A549 (cell line): Measurements from ENCODE around the gene MMP15.

Source experiments
- EP300 ChIP-seq, 2 experiments: fragments of >200 bp; sonication (Bioruptor Twin); formaldehyde crosslinking; IDR thresholded peaks; 2 replicates in 1 of 2; 3 replicates in 1 of 2; pipeline ENCODE4 v1.6.1; 2016 to 2017
- ESRRA ChIP-seq: fragments of 150-350 bp; IDR thresholded peaks from 2 replicates; pipeline ENCODE4 v1.6.1; 2014; ENCODE audit warnings: mild to moderate bottlenecking, low read length, borderline replicate concordance
- JUN ChIP-seq, 2 experiments: fragments of >200 bp; sonication (Bioruptor Twin); formaldehyde crosslinking; IDR thresholded peaks; 2 replicates in 1 of 2; 3 replicates in 1 of 2; pipeline ENCODE4 v1.6.1; 2016 to 2017
- KDM5A ChIP-seq: fragments of 200-600 bp; sonication (generic); IDR thresholded peaks from 2 replicates; pipeline ENCODE4 v1.6.1; 2016; ENCODE audit warnings: antibody characterized with exemption, mild to moderate bottlenecking
- MAFK ChIP-seq: fragments of 450-650 bp; IDR thresholded peaks from 2 replicates; pipeline ENCODE4 v1.6.1; 2014; ENCODE audit not compliant: partially characterized antibody
- PHF8 ChIP-seq: fragments of 200-600 bp; sonication (generic); IDR thresholded peaks from 2 replicates; pipeline ENCODE4 v1.6.1; 2016; ENCODE audit warnings: low read depth, mild to moderate bottlenecking, antibody characterized with exemption, moderate library complexity, borderline replicate concordance
- POLR2A ChIP-seq: IDR thresholded peaks from 2 replicates; pipeline ENCODE4 v1.6.1; 2012; ENCODE audit warnings: mild to moderate bottlenecking, low read length
- RFX5 ChIP-seq: fragments of 450-650 bp; IDR thresholded peaks from 2 replicates; pipeline ENCODE4 v1.7.1; 2014; ENCODE audit warnings: antibody characterized with exemption, mild to moderate bottlenecking, moderate library complexity
- ZNF302 ChIP-seq: fragments of 250-450 bp; sonication (Bioruptor Pico); IDR thresholded peaks from 2 replicates; pipeline ENCODE4 v1.9.0; 2021; ENCODE audit warnings: inconsistent platforms, mild to moderate bottlenecking, moderate library complexity
- TF ChIP-seq, protein P1 (sequence below): IDR thresholded peaks from 2 replicates; pipeline ENCODE4 v1.6.1; 2012
- TF ChIP-seq, protein P2 (sequence below): fragments of >200 bp; sonication (Bioruptor Twin); formaldehyde crosslinking; IDR thresholded peaks from 3 replicates; pipeline ENCODE4 v1.5.1; 2016
- TF ChIP-seq, protein P3 (sequence below): IDR thresholded peaks from 2 replicates; pipeline ENCODE4 v1.6.1; 2012
- TF ChIP-seq, protein P4 (sequence below): fragments of 150-350 bp; IDR thresholded peaks from 2 replicates; pipeline ENCODE4 v1.6.1; 2014; ENCODE audit warnings: low read depth, mild to moderate bottlenecking, low read length
- TF ChIP-seq, protein P5 (sequence below): fragments of 200-600 bp; sonication (generic); IDR thresholded peaks from 2 replicates; pipeline ENCODE4 v1.6.1; 2016; ENCODE audit warnings: antibody characterized with exemption, mild to moderate bottlenecking, moderate library complexity

DNA sequence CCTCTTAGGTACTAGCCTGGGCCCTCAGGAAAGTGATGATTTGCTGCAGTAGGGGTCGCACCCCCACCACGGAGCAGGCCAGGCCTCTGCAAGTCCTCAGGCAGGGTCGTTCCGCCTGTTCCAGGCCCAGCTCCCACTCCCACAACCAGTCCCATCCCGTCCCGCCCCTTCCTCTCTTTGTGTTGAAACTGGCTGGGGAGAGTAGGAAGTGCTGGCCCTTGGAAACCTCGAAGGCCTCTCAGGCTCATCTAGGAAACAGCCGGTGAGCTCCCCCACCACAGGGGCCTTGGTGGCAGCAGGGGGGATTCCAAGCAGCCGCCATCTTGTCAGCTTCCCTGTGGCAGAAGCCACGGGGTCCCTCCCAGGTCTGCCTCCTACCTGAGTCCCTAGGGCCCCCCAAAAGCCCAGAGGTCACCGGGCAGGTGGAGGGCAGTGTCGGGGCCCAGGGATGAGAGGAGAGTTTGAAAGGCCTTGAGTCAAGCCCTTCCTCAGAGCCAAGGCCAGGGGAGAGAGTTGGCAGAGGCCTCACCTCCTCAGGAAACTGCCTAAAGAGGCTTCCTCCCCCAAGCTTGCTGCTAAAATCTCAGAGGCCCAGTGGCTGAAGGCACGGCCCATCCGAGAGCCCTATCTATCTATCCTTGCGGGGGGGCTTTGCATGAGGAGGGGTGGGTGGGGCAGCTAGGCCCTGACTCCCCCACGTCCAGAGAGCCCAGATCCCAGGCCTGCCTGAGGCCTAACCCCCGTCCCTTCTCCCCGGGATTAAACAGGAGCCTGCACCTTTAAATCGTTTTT lies 22.2 kb downstream of the MMP15 start:
- TF ChIP-seq EP300 (IDR thresholded peaks at IDR 0.05), result no peak
- TF ChIP-seq ESRRA, result no peak
- TF ChIP-seq ZNF302, result no peak
- TF ChIP-seq POLR2A, result no peak
- no peak for TF ChIP-seq KDM5A
- TF ChIP-seq, protein P1, sequence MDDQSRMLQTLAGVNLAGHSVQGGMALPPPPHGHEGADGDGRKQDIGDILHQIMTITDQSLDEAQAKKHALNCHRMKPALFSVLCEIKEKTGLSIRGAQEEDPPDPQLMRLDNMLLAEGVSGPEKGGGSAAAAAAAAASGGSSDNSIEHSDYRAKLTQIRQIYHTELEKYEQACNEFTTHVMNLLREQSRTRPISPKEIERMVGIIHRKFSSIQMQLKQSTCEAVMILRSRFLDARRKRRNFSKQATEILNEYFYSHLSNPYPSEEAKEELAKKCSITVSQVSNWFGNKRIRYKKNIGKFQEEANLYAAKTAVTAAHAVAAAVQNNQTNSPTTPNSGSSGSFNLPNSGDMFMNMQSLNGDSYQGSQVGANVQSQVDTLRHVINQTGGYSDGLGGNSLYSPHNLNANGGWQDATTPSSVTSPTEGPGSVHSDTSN, result no peak
- TF ChIP-seq, protein P2, sequence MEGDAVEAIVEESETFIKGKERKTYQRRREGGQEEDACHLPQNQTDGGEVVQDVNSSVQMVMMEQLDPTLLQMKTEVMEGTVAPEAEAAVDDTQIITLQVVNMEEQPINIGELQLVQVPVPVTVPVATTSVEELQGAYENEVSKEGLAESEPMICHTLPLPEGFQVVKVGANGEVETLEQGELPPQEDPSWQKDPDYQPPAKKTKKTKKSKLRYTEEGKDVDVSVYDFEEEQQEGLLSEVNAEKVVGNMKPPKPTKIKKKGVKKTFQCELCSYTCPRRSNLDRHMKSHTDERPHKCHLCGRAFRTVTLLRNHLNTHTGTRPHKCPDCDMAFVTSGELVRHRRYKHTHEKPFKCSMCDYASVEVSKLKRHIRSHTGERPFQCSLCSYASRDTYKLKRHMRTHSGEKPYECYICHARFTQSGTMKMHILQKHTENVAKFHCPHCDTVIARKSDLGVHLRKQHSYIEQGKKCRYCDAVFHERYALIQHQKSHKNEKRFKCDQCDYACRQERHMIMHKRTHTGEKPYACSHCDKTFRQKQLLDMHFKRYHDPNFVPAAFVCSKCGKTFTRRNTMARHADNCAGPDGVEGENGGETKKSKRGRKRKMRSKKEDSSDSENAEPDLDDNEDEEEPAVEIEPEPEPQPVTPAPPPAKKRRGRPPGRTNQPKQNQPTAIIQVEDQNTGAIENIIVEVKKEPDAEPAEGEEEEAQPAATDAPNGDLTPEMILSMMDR, result no peak
- no peak for TF ChIP-seq RFX5
- TF ChIP-seq, protein P3, sequence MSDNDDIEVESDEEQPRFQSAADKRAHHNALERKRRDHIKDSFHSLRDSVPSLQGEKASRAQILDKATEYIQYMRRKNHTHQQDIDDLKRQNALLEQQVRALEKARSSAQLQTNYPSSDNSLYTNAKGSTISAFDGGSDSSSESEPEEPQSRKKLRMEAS, result no peak
- TF ChIP-seq, protein P4, sequence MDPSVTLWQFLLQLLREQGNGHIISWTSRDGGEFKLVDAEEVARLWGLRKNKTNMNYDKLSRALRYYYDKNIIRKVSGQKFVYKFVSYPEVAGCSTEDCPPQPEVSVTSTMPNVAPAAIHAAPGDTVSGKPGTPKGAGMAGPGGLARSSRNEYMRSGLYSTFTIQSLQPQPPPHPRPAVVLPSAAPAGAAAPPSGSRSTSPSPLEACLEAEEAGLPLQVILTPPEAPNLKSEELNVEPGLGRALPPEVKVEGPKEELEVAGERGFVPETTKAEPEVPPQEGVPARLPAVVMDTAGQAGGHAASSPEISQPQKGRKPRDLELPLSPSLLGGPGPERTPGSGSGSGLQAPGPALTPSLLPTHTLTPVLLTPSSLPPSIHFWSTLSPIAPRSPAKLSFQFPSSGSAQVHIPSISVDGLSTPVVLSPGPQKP, result no peak
- TF ChIP-seq JUN (IDR thresholded peaks at IDR 0.05), result no peak
- TF ChIP-seq PHF8, result no peak
- TF ChIP-seq, protein P5, sequence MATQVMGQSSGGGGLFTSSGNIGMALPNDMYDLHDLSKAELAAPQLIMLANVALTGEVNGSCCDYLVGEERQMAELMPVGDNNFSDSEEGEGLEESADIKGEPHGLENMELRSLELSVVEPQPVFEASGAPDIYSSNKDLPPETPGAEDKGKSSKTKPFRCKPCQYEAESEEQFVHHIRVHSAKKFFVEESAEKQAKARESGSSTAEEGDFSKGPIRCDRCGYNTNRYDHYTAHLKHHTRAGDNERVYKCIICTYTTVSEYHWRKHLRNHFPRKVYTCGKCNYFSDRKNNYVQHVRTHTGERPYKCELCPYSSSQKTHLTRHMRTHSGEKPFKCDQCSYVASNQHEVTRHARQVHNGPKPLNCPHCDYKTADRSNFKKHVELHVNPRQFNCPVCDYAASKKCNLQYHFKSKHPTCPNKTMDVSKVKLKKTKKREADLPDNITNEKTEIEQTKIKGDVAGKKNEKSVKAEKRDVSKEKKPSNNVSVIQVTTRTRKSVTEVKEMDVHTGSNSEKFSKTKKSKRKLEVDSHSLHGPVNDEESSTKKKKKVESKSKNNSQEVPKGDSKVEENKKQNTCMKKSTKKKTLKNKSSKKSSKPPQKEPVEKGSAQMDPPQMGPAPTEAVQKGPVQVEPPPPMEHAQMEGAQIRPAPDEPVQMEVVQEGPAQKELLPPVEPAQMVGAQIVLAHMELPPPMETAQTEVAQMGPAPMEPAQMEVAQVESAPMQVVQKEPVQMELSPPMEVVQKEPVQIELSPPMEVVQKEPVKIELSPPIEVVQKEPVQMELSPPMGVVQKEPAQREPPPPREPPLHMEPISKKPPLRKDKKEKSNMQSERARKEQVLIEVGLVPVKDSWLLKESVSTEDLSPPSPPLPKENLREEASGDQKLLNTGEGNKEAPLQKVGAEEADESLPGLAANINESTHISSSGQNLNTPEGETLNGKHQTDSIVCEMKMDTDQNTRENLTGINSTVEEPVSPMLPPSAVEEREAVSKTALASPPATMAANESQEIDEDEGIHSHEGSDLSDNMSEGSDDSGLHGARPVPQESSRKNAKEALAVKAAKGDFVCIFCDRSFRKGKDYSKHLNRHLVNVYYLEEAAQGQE, result no peak
- TF ChIP-seq MAFK, result no peak
